ENCODE results near the gene PTPRU.

The PTPRU gene

DNA sequence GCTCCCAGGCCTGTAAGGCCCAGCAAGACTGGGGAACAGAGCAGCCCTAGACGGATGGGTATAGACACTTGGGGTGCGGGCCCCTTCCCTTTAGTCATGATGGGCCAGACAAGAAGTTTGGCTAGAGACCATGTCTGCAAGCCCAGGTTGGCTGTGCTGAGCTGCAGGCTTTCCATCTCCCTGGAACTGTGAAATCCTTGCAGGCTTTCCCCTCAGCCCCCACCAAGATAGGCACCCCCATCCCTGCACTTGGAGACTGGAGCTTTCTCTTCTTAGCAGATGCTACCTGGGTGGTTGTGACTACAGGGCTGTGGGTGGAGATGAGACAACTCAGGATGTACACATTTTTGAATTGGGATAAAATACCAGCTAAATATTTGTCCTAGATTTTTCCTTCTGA is 110.3 kb downstream of the PTPRU start:
- H3K4me3 ChIP-seq (ENCODE audit: low read depth in 1 of 2, low read length in 1 of 2), result no peak overlapping the region

DNA sequence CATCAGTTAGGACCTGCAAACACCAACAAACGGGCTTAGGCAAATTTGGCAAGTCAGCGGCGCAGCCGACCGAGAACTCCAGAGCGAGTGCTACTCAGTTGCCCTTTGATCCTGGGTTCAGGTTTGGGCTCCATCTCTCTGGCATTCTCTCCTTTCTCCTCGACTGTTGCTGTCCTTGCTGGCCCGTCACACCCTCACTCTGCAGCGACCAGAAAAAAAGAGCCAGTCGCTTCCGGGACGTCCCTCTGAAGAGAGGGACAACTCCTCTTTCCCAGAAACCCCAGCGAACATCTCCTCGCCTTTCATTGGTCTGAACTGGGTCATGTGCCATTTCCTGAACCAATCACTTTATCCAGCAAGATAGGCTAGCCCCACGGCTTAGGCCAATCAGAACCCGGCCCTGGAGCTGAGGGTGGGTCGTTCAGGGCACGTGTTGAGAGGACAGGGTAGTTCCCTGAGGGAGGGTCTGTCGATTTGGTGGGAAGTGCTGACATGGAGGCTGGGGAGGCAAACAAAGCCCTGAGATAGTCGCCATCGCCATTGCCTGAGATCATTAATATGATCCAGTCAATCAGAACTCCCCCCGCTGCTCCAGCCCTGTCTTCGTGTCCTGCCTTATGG is 113.7 kb downstream of the PTPRU start:
- Histone ChIP-seq H3K4me3 (ENCODE audit: low read depth in 1 of 2, low read length in 1 of 2) (no peak overlapping the region), H3K27ac (no peak overlapping the region), H3K36me3 (no peaks in the 10 kb centered on the region), H3K27me3 (peaks cover 20% of the 10 kb centered on the region), H3K9me3 (no peaks in the 10 kb centered on the region), H3K4me1 (ENCODE audit: control insufficient read depth in 1 of 2, insufficient read depth in 1 of 2, low read depth in 1 of 2, low read length in 1 of 2) (no peaks in the 10 kb centered on the region)
- TF ChIP-seq, protein P1, sequence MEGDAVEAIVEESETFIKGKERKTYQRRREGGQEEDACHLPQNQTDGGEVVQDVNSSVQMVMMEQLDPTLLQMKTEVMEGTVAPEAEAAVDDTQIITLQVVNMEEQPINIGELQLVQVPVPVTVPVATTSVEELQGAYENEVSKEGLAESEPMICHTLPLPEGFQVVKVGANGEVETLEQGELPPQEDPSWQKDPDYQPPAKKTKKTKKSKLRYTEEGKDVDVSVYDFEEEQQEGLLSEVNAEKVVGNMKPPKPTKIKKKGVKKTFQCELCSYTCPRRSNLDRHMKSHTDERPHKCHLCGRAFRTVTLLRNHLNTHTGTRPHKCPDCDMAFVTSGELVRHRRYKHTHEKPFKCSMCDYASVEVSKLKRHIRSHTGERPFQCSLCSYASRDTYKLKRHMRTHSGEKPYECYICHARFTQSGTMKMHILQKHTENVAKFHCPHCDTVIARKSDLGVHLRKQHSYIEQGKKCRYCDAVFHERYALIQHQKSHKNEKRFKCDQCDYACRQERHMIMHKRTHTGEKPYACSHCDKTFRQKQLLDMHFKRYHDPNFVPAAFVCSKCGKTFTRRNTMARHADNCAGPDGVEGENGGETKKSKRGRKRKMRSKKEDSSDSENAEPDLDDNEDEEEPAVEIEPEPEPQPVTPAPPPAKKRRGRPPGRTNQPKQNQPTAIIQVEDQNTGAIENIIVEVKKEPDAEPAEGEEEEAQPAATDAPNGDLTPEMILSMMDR (IDR thresholded peaks at IDR 0.05), result no peak

More for the DNA sequence above, 110.3 kb downstream of the PTPRU start:
- Histone ChIP-seq H3K27ac (no peak overlapping the region), H3K36me3 (no peaks in the 10 kb centered on the region), H3K27me3 (peaks cover 36% of the 10 kb centered on the region), H3K9me3 (no peaks in the 10 kb centered on the region), H3K4me1 (ENCODE audit: control insufficient read depth in 1 of 2, insufficient read depth in 1 of 2, low read depth in 1 of 2, low read length in 1 of 2) (no peaks in the 10 kb centered on the region)
- TF ChIP-seq, protein P1 (IDR thresholded peaks at IDR 0.05), result no peak

DNA sequence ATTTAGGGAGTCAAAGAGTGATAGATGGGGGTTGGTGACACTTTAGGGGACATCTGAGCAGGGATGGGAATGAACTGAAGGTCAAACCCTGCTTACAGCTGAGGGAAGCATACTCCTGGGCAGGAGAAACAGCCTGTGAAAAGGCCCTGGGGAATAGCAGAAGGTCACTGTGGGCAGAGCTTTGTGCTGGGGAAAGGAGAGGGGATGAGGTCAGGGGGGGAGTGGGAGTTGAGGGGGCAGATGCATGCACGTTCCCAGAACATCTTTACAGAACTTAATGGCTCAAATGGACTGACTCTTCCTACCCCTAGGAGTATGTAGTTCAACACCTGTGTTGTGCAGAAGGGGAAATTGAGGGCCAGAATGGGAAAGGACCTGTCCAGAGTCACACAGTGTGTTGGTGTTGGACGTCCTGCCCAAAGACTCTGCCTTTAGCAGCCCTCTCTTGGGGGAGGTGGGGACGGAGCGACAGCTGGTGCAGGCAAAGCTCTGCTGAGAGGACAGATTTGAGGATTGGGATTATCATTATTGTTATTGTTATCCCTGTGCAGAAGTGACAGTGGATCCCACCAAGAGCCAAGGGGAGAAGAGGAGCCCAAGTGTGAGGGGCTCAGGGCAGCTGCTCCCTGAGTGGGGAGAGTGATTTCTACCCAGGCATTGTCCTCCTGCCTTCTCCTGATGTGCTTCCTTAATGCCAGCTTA is 116.5 kb downstream of the PTPRU start:
- TF ChIP-seq, protein P1 (IDR thresholded peaks at IDR 0.05), result no peak

DNA sequence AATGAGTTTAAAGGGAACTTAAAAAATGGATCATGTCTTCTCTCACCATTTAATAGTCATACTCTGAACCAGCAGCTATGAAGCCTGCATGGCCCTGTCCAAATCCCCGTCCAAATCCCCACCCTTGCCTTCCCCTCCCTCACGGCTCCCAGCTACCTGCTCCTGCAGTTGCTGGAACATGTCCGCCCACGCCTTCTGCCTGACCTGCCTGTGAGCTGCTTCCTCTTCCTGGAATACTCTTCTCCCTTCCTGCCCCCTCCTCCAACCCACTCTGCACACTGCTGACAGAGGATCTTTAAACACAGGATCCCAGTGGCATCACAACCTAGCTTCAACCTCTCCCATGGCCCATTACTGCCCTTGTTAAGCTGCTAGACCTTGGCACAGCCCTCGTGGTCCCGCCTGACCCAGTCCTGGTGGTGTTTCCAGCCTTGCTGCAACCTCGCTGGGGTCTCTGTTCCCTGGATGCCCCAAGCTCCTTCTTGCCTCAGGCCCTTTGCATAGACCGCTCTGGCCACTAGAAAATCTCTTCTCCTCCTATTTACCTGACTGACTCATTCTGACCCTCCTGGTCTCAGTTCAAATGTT is 118.3 kb downstream of the PTPRU start:
- TF ChIP-seq, protein P1 (IDR thresholded peaks at IDR 0.05), result no peak
- peaks cover 20% of the 10 kb centered on the region for H3K27me3 ChIP-seq

More for the DNA sequence above, 116.5 kb downstream of the PTPRU start:
- Histone ChIP-seq H3K9me3 (no peaks in the 10 kb centered on the region), H3K27ac (no peak overlapping the region), H3K4me1 (ENCODE audit: control insufficient read depth in 1 of 2, insufficient read depth in 1 of 2, low read depth in 1 of 2, low read length in 1 of 2) (no peaks in the 10 kb centered on the region), H3K4me3 (ENCODE audit: low read depth in 1 of 2, low read length in 1 of 2) (no peak overlapping the region), H3K36me3 (no peaks in the 10 kb centered on the region), H3K27me3 (peaks cover 13% of the 10 kb centered on the region)

DNA sequence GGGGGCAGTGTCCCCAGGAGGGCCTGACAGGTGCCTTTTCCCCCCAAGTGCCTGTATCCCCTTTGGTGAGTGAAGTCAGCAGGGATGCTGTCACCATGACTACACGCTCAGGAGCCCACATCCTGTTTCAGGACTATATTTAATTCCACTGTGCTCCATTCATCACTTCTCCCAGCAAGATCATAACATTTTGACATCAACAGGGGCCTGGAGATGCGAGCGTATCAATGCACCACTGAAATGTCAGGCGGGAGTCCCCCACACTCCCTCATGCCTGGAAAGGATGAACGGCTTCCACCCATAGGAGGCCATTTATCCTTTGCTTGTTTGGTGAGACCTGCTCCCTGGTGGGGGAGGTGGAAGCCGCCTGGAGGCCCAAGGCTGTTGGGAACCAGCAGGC is 119.1 kb downstream of the PTPRU start:
- TF ChIP-seq, protein P1 (IDR thresholded peaks at IDR 0.05), result no peak
- Histone ChIP-seq H3K36me3 (no peaks in the 10 kb centered on the region), H3K4me1 (ENCODE audit: control insufficient read depth in 1 of 2, insufficient read depth in 1 of 2, low read depth in 1 of 2, low read length in 1 of 2) (no peaks in the 10 kb centered on the region), H3K27me3 (peaks cover 23% of the 10 kb centered on the region), H3K9me3 (no peaks in the 10 kb centered on the region), H3K4me3 (ENCODE audit: low read depth in 1 of 2, low read length in 1 of 2) (no peak overlapping the region), H3K27ac (no peak overlapping the region)

More for the DNA sequence above, 118.3 kb downstream of the PTPRU start:
- Histone ChIP-seq H3K27ac (no peak overlapping the region), H3K9me3 (no peaks in the 10 kb centered on the region), H3K4me3 (ENCODE audit: low read depth in 1 of 2, low read length in 1 of 2) (no peak overlapping the region), H3K36me3 (no peaks in the 10 kb centered on the region), H3K4me1 (ENCODE audit: control insufficient read depth in 1 of 2, insufficient read depth in 1 of 2, low read depth in 1 of 2, low read length in 1 of 2) (no peaks in the 10 kb centered on the region)
